NT2/D1 (cell line): Measurements from ENCODE around the gene BMPR1B.
"Not testable (repeated sequence)": the region's sequence is repeated elsewhere in the genome, so short reads cannot be mapped to it uniquely, and the experiment has no call there.

Source experiments
- DNase-seq: peaks from one replicate; pipeline ENCODE4 v3.0.0-alpha.2; 2011; ENCODE audit warnings: low read depth, low spot score
- H3K27me3 ChIP-seq: 2 replicates; pipeline ENCODE4 v1.6.0; 2011; ENCODE audit warnings: mild to moderate bottlenecking; ENCODE audit not compliant: insufficient read length, insufficient read depth
- H3K36me3 ChIP-seq: 2 replicates; pipeline ENCODE4 v1.6.1; 2011; ENCODE audit warnings: mild to moderate bottlenecking, low read length, mixed read lengths; ENCODE audit not compliant: insufficient read depth, insufficient read length
- H3K4me1 ChIP-seq: 2 replicates; pipeline ENCODE4 v1.5.1; 2011; ENCODE audit not compliant: insufficient read depth, insufficient read length
- H3K4me3 ChIP-seq: 2 replicates; pipeline ENCODE4 v1.5.1; 2011; ENCODE audit warnings: low read depth; ENCODE audit not compliant: insufficient read length
- H3K9ac ChIP-seq: 2 replicates; pipeline ENCODE4 v1.6.0; 2011; ENCODE audit warnings: low read depth; ENCODE audit not compliant: insufficient read length
- H3K9me3 ChIP-seq: 2 replicates; pipeline ENCODE4 v1.5.1; 2011; ENCODE audit warnings: mild to moderate bottlenecking, low read length; ENCODE audit not compliant: insufficient read depth
- SUZ12 ChIP-seq: IDR thresholded peaks from 2 replicates; pipeline ENCODE4 v1.6.1; 2011; ENCODE audit not compliant: insufficient read length, insufficient read depth; ENCODE audit errors: extremely low read depth
- YY1 ChIP-seq: IDR thresholded peaks from 2 replicates; pipeline ENCODE4 v1.6.1; 2011; ENCODE audit not compliant: insufficient read length, insufficient read depth
- ZNF274 ChIP-seq: IDR thresholded peaks from 2 replicates; pipeline ENCODE4 v1.6.1; 2011; ENCODE audit warnings: mild to moderate bottlenecking, low read depth, low read length

Gene BMPR1B

GRCh38 chr4:95161781-95162469 lies 404.2 kb downstream of the BMPR1B start:
- Histone ChIP-seq H3K4me1 (no peaks in the 10 kb centered on the region), H3K36me3 (no peaks in the 10 kb centered on the region), H3K9ac (no peak overlapping the region), H3K9me3 (no peaks in the 10 kb centered on the region), H3K4me3 (no peak overlapping the region), H3K27me3 (no peaks in the 10 kb centered on the region)
- TF ChIP-seq ZNF274, result no peak
- TF ChIP-seq SUZ12, result no peak
- no peak for TF ChIP-seq YY1
- no peak for DNase-seq

GRCh38 chr4:95162867-95163266 lies 405.1 kb downstream of the BMPR1B start:
- no peaks in the 10 kb centered on the region for H3K4me1 ChIP-seq
- no peaks in the 10 kb centered on the region for H3K36me3 ChIP-seq
- no peaks in the 10 kb centered on the region for H3K9me3 ChIP-seq
- TF ChIP-seq ZNF274 (no peak), YY1 (no peak), SUZ12 (no peak)
- H3K4me3 ChIP-seq, result no peak overlapping the region
- H3K9ac ChIP-seq, result no peak overlapping the region
- no peaks in the 10 kb centered on the region for H3K27me3 ChIP-seq
- DNase-seq, result no peak

- Histone ChIP-seq H3K36me3 (no peaks in the 10 kb centered on the region), H3K9ac (no peak overlapping the region), H3K4me1 (no peaks in the 10 kb centered on the region), H3K27me3 (no peaks in the 10 kb centered on the region), H3K4me3 (no peak overlapping the region), H3K9me3 (no peaks in the 10 kb centered on the region)
- TF ChIP-seq YY1 (no peak), SUZ12 (no peak), ZNF274 (no peak)
- DNase-seq, result peak; percentile 22
Observed at GRCh38 chr4:95165926-95166524, 408.3 kb downstream of the BMPR1B start.

- Histone ChIP-seq H3K36me3 (no peaks in the 10 kb centered on the region), H3K27me3 (no peaks in the 10 kb centered on the region), H3K4me1 (no peaks in the 10 kb centered on the region), H3K9me3 (no peaks in the 10 kb centered on the region), H3K9ac (no peak overlapping the region), H3K4me3 (no peak overlapping the region)
- DNase-seq, result no peak
- TF ChIP-seq YY1, result no peak
- no peak for TF ChIP-seq SUZ12
- no peak for TF ChIP-seq ZNF274
Observed at GRCh38 chr4:95167805-95168204, 410.1 kb downstream of the BMPR1B start.

- Histone ChIP-seq H3K9ac (no peak overlapping the region), H3K4me3 (no peak overlapping the region), H3K36me3 (no peaks in the 10 kb centered on the region), H3K4me1 (no peaks in the 10 kb centered on the region), H3K27me3 (no peaks in the 10 kb centered on the region), H3K9me3 (no peaks in the 10 kb centered on the region)
- no peak for DNase-seq
- TF ChIP-seq SUZ12, result no peak
- TF ChIP-seq ZNF274, result no peak
Observed at GRCh38 chr4:95170176-95170575, 412.4 kb downstream of the BMPR1B start.

- H3K9ac ChIP-seq, H3K27me3 ChIP-seq, H3K4me1 ChIP-seq, H3K36me3 ChIP-seq, H3K9me3 ChIP-seq, H3K4me3 ChIP-seq, DNase-seq: not testable (repeated sequence)
Observed at GRCh38 chr4:95171377-95171776, 413.6 kb downstream of the BMPR1B start.

GRCh38 chr4:95178938-95179337 lies 421.2 kb downstream of the BMPR1B start:
- Histone ChIP-seq H3K9me3 (peaks cover 14% of the 10 kb centered on the region; the same call in 1 of the 2 replicates), H3K4me1 (no peaks in the 10 kb centered on the region), H3K9ac (no peak overlapping the region), H3K36me3 (no peaks in the 10 kb centered on the region), H3K27me3 (no peaks in the 10 kb centered on the region), H3K4me3 (no peak overlapping the region)
- TF ChIP-seq ZNF274, result no peak
- TF ChIP-seq YY1, result no peak
- TF ChIP-seq SUZ12, result no peak
- DNase-seq, result no peak
